ENCODE data around the gene TNIP3.
"Not testable (repeated sequence)": the region's sequence is repeated elsewhere in the genome, so short reads cannot be mapped to it uniquely, and the experiment has no call there.

TNIP3 gene

GRCh38 chr4:121177246-121178137 is 13.4 kb upstream of the TNIP3 start:
- no peak for DNase-seq (ENCODE audit: low spot score)

- DNase-seq (ENCODE audit: low spot score): no peak
These were observed 12.2 kb upstream of the TNIP3 start for GRCh38 chr4:121176082-121176934.

GRCh38 chr4:121171477-121171876 is 7.4 kb upstream of the TNIP3 start:
- not testable (repeated sequence) for DNase-seq (ENCODE audit: low spot score)

- no peak for DNase-seq (ENCODE audit: low spot score)
These were observed 4.5 kb upstream of the TNIP3 start for GRCh38 chr4:121168446-121169281.

GRCh38 chr4:121166976-121167375 is 2.9 kb upstream of the TNIP3 start:
- no peak for DNase-seq (ENCODE audit: low spot score)

- no peak for DNase-seq (ENCODE audit: low spot score)
These were observed 1.1 kb upstream of the TNIP3 start for GRCh38 chr4:121165206-121165605.

- peak; percentile 5 for DNase-seq (ENCODE audit: low spot score)
These were observed 7.0 kb downstream of the TNIP3 start for GRCh38 chr4:121156822-121157769.

- DNase-seq (ENCODE audit: low spot score): no peak
These were observed 8.2 kb downstream of the TNIP3 start for GRCh38 chr4:121155893-121156292.

- DNase-seq (ENCODE audit: low spot score): no peak
These were observed 10.0 kb downstream of the TNIP3 start for GRCh38 chr4:121154103-121154515.

GRCh38 chr4:121151942-121152341 is 12.2 kb downstream of the TNIP3 start:
- no peak for DNase-seq (ENCODE audit: low spot score)

- DNase-seq (ENCODE audit: low spot score): no peak
These were observed 13.6 kb downstream of the TNIP3 start for GRCh38 chr4:121150486-121150885.

- DNase-seq (ENCODE audit: low spot score): no peak
These were observed 14.1 kb downstream of the TNIP3 start for GRCh38 chr4:121150003-121150402.

GRCh38 chr4:121148621-121149020 is 15.5 kb downstream of the TNIP3 start:
- no peak for DNase-seq (ENCODE audit: low spot score)

- no peak for DNase-seq (ENCODE audit: low spot score)
These were observed 16.1 kb downstream of the TNIP3 start for GRCh38 chr4:121148000-121148399.

GRCh38 chr4:121146530-121146929 is 17.6 kb downstream of the TNIP3 start:
- DNase-seq (ENCODE audit: low spot score): no peak

- DNase-seq (ENCODE audit: low spot score): no peak
These were observed 18.7 kb downstream of the TNIP3 start for GRCh38 chr4:121145430-121145829.

- DNase-seq (ENCODE audit: low spot score): no peak
These were observed 20.1 kb downstream of the TNIP3 start for GRCh38 chr4:121144021-121144420.

- no peak for DNase-seq (ENCODE audit: low spot score)
These were observed 21.0 kb downstream of the TNIP3 start for GRCh38 chr4:121143131-121143530.

GRCh38 chr4:121140716-121141460 is 23.2 kb downstream of the TNIP3 start:
- no peak for DNase-seq (ENCODE audit: low spot score)

GRCh38 chr4:121139533-121140222 is 24.4 kb downstream of the TNIP3 start:
- no peak for DNase-seq (ENCODE audit: low spot score)
